Activated CD4-positive, alpha-beta T cell treated with anti-CD3 and anti-CD28 coated beads, Interleukin-2, amount 50 U/mL, for 16 hours (primary cell): ENCODE results near the gene CHAC1.

Experiments used
- DNase-seq: peaks from one replicate; pipeline ENCODE4 v3.0.0-alpha.2; 2020

Gene CHAC1

GRCh38 chr15:40952901-40953712 is at the start of gene CHAC1:
Gene CHAC1 (plus strand): TSS chr15:40953471. CDS start chr15:40953584, 113 bp downstream.
- peak; percentile 99 for DNase-seq

- no peak for DNase-seq
Observed at GRCh38 chr15:40904552-40905201, 48.6 kb upstream of the CHAC1 start.

DNA sequence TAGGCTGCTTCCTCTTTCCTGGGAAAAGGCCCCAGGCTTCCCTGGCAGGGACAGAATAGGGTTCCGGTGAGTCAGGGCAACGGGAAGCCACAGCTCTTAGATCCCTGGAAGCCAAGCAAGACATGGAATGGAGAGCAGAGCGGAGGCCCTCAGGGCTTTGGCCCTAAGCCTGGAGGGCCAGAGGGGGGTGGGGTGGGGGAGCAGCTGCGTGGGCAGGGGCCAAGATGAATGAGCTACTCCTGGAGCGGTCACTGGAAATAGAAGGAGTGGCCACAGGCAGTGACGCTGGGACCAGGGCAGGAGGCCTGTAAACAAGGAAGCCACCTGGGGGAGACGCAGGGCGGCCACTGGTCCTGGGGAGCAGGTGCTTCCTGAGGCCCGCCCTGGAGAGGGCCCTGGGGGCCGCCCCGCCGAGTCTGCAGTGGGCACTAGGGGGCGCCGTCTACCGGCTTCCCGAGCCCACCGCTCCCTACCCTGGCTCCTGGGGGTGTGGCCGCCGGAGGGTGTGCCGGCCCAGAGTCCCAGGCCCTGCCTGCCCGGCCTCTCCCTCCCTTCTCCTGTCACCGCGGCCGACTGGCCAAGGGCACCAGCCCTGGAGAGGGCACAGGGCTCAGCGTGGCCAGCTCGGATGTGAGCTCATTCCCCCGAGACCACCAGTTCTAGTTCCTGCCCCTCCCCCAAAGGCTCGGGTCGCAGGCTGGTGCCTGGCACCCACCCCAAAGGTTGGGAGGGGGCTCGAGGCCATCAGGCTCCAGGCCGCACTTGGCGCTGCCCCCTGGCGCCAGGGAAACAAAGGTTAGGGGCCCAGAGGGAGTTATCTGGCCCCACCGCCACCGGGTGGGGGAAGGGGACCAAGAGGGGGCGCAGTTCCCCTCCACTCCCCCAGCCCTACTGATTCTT is 46.9 kb upstream of the CHAC1 start:
- peak; percentile 78 for DNase-seq

DNA sequence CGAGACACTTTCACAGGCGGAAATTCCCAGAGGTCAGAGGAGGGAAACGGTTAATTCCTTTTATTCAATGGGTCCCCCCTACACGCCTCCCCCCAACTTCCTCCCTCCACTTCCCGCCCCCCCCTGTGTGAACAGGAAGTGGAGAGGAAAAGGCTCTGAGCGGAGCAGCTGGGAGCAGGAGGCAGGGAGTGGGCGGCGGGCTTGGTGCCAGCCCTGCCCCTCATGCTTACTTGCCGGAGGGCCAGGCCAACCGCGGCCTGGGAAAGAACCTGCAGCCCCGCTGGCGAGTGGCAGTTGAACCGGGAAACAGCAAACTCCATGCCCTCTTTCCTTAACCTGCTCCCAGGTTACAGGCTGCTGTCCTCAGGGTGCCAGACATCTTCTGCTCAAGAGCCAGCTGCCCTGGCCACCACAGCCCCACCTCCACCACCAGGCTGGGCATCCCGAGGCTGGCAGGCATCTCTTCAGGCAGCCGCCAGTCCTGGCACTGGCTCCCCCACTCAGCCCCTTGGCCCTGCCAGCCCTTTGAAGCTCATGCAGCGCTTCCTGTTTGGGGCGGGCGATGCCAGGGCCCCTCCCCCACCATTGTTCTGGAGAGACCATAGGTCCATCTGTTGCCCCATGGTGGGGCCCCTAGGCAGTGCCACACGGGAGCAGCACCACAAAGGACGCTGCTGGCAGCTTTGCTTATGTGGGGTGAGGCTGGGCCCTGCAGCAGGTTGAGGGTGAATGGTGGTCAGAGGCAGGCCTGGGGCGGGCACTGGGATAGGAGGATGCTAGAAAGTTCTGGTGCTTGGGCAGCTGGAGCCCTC is 46.1 kb upstream of the CHAC1 start:
- DNase-seq, result peak; percentile 64

- no peak for DNase-seq
Observed at GRCh38 chr15:40908095-40908494, 45.2 kb upstream of the CHAC1 start.

- DNase-seq, result no peak
Observed at GRCh38 chr15:40909662-40910630, 43.3 kb upstream of the CHAC1 start.

GRCh38 chr15:40911141-40911540 is 42.1 kb upstream of the CHAC1 start:
- DNase-seq, result no peak

- no peak for DNase-seq
Observed at GRCh38 chr15:40911693-40912092, 41.6 kb upstream of the CHAC1 start.

DNA sequence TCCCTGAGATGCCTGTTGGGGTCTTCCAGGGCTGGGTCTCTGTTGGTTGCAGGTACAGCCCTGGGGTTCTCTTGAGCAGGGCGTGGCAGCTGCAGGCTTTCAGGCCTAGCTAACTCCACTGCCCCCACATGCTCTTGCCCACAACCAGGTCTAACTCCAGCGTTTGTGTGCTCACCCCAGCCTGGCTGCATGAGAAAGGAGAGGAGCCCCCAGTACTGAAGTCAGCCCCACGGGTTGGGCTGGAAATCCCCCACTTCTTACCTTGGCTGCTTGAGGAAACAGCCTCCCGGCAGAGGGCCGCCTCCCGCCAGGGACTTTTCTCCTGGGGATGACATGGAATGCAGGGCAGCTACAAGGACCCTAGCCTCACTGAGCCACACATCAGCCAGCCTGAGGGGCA is 40.8 kb upstream of the CHAC1 start:
- no peak for DNase-seq

DNA sequence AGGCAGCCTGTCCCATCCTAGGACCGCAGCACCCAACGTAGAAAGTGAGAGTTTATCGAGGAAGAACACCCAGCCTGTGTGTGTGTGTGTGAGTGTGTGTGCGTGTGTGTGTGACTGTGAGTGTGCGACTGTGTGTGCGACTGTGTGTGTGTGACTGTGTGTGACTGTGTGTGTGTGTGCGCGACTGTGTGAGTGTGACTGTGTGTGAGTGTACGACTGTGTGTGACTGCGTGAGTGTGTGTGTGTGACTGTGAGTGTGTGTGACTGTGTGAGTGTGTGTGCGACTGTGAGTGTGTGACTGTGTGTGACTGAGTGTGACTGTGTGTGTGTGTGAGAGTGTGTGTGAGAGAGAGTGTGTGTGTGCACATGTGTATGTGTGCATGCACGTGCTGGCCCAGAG is 39.3 kb upstream of the CHAC1 start:
- no peak for DNase-seq

GRCh38 chr15:40914486-40914885 is 38.8 kb upstream of the CHAC1 start:
- no peak for DNase-seq

- DNase-seq, result no peak
Observed at GRCh38 chr15:40915116-40915661, 38.1 kb upstream of the CHAC1 start.

DNA sequence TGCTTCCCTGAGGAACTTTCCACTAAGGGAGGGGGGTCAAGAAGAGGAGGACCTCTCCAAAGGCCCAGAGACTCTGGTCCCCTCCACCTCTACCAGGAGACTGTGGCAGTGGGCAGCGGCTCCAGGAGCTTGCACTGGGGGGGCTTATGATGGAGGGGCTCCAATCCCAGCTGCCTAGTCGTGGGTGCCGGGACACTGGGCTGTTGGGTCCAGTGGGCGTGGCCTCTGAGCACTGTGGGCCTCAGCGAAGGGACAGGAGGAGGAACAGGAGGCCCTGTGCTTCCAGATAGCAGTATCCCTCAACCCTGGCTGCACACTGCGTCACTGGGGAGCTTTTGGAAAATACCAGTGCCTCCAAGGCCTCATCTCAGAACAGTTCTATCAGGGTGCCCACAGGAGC is 37.6 kb upstream of the CHAC1 start:
- no peak for DNase-seq

DNA sequence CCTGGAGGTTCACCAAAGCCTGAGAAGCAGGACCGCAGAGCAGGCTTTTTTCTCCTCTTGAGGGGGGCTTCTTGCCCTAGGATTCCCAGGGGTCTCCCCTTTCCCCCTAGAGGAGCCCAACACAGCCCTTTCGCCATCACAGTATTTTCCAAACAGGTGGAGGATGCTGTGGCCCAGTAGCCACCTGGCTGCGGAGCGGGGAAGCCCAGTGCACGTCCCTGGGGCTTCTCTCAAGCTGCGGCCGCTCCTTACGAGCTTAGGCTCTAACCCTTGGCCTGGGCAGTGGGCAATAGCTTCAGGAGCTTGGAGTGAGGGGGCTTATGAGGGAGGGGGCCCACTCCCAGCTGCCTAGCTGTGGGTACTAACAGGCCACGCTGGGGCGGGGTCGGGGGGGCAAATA is 35.7 kb upstream of the CHAC1 start:
- DNase-seq, result no peak

GRCh38 chr15:40918146-40918798 is 35.0 kb upstream of the CHAC1 start:
- DNase-seq, result no peak

DNA sequence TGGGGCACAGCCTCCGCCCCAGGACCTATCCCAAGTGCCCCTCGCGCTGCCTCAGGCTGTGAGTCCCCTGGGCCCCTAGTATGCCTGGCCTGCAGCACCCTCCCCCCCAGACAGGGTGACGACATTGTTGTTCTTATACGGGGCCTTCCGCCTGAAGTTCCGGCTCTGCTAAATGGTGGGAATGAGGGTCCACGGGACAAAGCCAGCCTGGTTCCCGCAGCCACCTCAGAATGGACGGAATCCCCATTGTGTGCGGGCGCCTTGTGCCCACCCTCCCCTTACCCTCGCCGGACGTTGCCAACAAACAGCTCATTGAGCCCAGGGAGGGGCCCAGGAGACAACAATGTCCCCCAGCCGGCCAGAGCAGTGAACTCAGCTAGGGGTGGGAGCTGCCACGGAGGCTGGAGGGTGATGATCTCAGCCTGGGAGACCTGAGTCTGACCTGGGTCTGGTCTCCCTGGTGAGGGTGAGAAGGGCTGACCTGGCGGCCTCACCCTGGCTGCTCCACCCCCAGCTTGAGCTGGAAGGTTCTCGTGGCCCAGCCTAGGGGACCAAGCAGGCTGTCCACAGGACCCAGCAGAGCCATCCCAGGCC is 34.4 kb upstream of the CHAC1 start:
- DNase-seq, result no peak

DNA sequence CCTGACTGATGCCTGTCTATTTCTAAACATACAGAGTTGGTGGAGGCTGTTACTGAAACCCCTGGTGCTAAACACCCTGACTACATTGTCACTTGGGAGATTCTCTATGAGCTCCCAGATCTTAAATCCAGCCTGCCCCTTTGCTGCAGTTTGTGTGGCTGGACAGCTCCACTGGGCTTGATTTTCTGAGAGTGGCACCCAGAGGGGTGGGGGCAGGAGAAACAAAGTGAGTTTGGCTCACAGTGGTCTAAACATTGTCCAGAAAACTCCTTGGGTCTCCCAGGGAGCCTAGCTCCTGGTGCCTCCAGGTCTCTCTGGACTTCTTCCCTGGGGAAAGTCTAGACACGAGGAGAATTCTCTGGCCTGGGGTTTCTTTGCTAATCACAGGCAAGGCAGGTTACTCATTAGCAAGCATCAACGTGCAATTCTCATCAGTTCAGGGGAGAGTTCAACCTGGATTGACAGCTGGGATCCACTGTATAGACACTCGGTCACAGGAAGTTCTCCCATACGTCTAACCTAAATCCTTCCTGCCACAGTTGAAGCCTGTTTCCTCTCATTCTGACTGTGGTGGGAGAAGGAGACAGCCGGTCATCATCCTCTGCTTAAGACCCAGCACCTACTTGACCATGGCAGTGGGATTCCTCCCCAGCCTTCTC is 31.2 kb upstream of the CHAC1 start:
- DNase-seq, result no peak

DNA sequence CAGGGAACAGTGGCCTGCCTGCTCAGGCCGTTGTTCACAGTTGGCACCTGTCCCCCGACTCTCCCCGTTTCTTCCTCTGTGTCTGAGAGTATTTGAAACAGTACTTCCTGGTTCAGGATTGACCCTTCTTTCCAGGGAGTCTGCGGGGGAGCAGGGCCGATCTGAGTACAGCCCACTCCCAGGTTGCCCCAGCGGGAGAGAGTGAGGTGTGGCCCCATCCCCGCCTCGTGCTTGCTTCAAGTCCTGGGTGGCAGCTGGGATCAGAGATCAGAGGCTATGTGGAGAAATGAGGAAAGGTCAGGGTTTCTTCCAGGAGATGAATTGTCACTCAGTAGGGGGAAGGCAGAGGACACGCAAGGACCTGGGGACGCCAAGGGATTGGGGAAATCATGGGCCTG is 30.7 kb upstream of the CHAC1 start:
- no peak for DNase-seq

GRCh38 chr15:40923551-40923950 is 29.7 kb upstream of the CHAC1 start:
- DNase-seq, result no peak

DNA sequence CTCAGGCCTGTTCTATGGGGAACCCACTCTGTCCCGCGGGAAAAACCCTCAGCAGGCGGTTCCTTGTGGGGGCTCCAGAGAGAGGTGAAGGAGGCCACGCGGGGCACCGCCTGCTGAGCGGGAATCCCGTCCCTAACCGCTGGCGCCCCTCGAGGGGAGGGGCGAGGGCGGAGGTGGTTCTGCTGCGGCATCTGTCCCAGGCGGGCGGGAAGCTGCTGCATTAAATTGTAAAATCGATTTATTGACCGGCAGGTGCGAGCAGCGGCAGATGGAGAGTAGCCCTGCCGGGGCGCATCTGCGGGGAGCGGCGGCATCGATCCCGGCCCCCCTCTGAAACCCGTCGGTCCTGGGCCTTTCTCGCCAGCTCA is 27.8 kb upstream of the CHAC1 start:
- DNase-seq, result no peak
